Measurements from ENCODE around the gene PLIN1.

PLIN1 gene

GRCh38 chr15:89632563-89633430 lies 46.4 kb downstream of the PLIN1 start:
- Histone ChIP-seq H3K27me3 (replicated peaks; ENCODE audit: control insufficient read depth, insufficient read depth, low read length) (no peaks in the 10 kb centered on the region), H3K4me3 (replicated peaks; ENCODE audit: low read depth, low read length) (no peak overlapping the region), H3K36me3 (ENCODE audit: control insufficient read depth, insufficient read depth, low read length) (peaks cover 24% of the 10 kb centered on the region)
- no peak for DNase-seq (ENCODE audit: extremely low read depth, insufficient read length)
- TF ChIP-seq CTCF (IDR thresholded peaks at IDR 0.05; ENCODE audit: insufficient read depth, low read length, poor library complexity, severe bottlenecking): no peak

- Histone ChIP-seq H3K4me3 (replicated peaks; ENCODE audit: low read depth, low read length) (no peak overlapping the region), H3K36me3 (ENCODE audit: control insufficient read depth, insufficient read depth, low read length) (peaks cover 33% of the 10 kb centered on the region), H3K27me3 (replicated peaks; ENCODE audit: control insufficient read depth, insufficient read depth, low read length) (no peaks in the 10 kb centered on the region)
- no peak for DNase-seq (ENCODE audit: extremely low read depth, insufficient read length)
- no peak for TF ChIP-seq CTCF (IDR thresholded peaks at IDR 0.05; ENCODE audit: insufficient read depth, low read length, poor library complexity, severe bottlenecking)
Observed at GRCh38 chr15:89631902-89632264, 47.3 kb downstream of the PLIN1 start.

GRCh38 chr15:89630974-89631901 lies 47.9 kb downstream of the PLIN1 start:
- DNase-seq (ENCODE audit: extremely low read depth, insufficient read length): no peak
- peaks cover 34% of the 10 kb centered on the region for H3K36me3 ChIP-seq (ENCODE audit: control insufficient read depth, insufficient read depth, low read length)
- no peak overlapping the region for H3K4me3 ChIP-seq (replicated peaks; ENCODE audit: low read depth, low read length)
- H3K27me3 ChIP-seq (replicated peaks; ENCODE audit: control insufficient read depth, insufficient read depth, low read length): no peaks in the 10 kb centered on the region
- no peak for TF ChIP-seq CTCF (IDR thresholded peaks at IDR 0.05; ENCODE audit: insufficient read depth, low read length, poor library complexity, severe bottlenecking)

- no peak for TF ChIP-seq CTCF (IDR thresholded peaks at IDR 0.05; ENCODE audit: insufficient read depth, low read length, poor library complexity, severe bottlenecking)
- Histone ChIP-seq H3K4me3 (replicated peaks; ENCODE audit: low read depth, low read length) (no peak overlapping the region), H3K27me3 (replicated peaks; ENCODE audit: control insufficient read depth, insufficient read depth, low read length) (no peaks in the 10 kb centered on the region), H3K36me3 (ENCODE audit: control insufficient read depth, insufficient read depth, low read length) (peaks cover 40% of the 10 kb centered on the region)
- DNase-seq (ENCODE audit: extremely low read depth, insufficient read length): no peak
Observed at GRCh38 chr15:89630260-89630659, 48.9 kb downstream of the PLIN1 start.

GRCh38 chr15:89629829-89630228 lies 49.3 kb downstream of the PLIN1 start:
- Histone ChIP-seq H3K4me3 (replicated peaks; ENCODE audit: low read depth, low read length) (no peak overlapping the region), H3K36me3 (ENCODE audit: control insufficient read depth, insufficient read depth, low read length) (peaks cover 42% of the 10 kb centered on the region), H3K27me3 (replicated peaks; ENCODE audit: control insufficient read depth, insufficient read depth, low read length) (no peaks in the 10 kb centered on the region)
- DNase-seq (ENCODE audit: extremely low read depth, insufficient read length): no peak
- TF ChIP-seq CTCF (IDR thresholded peaks at IDR 0.05; ENCODE audit: insufficient read depth, low read length, poor library complexity, severe bottlenecking): no peak

Data from GM06990 (cell line).